NCI-H2081 (cell line): ENCODE measurements around the gene FOXI2.
A peak's percentile ranks its signal among the peaks of the same experiment; 100 is the strongest.

Experiments
- DNase-seq, 2 experiments: peaks; one replicate each; lab custom pipeline; 2025; lab: John Stamatoyannopoulos, UW

FOXI2 gene

DNA sequence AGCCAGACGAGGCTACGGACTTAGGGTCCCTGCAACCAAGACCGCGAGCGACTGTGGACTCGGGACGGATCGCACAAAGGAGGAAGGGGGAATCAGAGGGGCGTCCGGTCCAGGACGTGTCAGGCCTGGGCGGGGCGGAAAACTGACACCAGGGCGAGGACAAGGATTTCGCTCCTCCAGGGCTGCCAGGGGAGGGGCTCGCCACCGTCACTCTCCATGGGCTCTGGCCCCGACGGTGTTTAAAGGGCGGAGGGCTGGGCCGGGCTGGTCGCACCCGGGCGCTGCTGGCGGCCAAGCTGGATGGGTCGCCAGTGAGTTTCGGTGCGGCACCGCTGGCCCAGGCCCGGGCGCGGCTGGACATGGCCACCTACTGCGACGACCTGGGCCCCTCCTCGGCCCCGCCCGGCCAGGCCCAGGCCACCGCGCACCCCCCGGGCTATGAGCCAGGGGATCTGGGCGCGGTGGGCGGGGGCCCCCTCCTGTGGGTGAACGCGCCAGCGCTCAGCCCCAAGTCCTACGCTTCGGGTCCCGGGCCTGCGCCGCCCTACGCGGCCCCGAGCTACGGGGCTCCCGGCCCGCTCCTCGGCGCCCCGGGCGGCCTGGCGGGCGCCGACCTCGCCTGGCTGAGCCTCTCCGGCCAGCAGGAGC, at the start of gene FOXI2:
FOXI2 (plus strand) TSS at position 271 of the 648 bp plus-strand sequence; CDS start at position 360, 89 bp downstream.
- DNase-seq: no peak

DNA sequence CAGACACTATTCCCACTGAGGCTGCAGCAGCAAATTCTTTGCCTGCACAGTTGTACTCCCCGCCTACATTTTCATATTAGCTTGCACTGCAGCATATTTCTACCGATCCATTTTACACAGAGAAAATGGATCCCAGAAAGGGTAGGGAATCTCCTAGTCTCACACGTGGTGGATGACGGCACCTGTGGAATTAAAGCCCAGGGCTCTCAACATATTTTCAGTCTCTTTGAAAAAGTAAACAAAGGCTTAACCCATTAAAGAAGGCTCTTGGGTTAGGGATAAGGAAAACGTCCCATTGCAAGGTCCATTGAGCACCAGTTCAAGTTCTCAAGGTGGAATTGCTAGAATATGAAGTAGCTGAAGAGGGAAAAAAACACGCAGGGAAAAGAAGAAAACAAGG, 49.4 kb upstream of the FOXI2 start:
- no peak for DNase-seq

DNA sequence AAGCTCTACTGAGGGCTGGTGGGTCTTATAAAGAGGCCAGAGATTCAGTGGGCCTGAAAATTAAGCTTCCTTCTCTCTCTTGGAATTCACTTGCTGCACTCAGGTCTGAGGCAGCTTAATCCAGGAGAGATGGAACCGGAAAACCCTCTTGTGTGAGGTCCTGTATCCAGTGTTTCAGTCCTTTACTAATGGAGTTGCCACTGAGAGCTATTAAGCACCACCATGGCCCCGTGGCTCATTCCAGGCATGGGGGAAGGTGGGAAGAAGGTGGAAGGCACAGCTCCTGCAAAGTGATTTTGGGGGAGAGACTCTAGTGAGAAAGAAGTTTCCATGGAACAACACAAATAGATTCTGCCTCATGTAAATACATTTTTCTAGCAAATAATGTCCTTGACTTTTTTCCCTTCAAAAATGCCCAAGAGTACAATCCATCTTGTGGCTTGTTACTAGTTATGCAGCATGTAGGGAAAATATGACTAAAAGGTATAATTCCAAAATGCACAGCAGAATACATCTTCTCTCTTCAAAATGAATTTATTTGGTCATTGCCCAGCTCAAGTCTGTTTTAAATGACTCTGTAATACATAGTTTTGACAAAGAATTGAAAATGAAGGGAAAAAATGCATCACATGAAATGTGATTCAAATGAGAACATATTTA, 46.7 kb upstream of the FOXI2 start:
- no peak for DNase-seq

GRCh38 chr10:127694580-127695193, 42.3 kb upstream of the FOXI2 start:
- DNase-seq: peak; percentile 5 to 10

- no peak for DNase-seq
Observed at GRCh38 chr10:127695431-127695830, 41.6 kb upstream of the FOXI2 start.

GRCh38 chr10:127698886-127699285, 38.1 kb upstream of the FOXI2 start:
- no peak for DNase-seq

- no peak for DNase-seq
Observed at GRCh38 chr10:127699311-127699710, 37.7 kb upstream of the FOXI2 start.

- no peak for DNase-seq
Observed at GRCh38 chr10:127702271-127702670, 34.7 kb upstream of the FOXI2 start.

DNA sequence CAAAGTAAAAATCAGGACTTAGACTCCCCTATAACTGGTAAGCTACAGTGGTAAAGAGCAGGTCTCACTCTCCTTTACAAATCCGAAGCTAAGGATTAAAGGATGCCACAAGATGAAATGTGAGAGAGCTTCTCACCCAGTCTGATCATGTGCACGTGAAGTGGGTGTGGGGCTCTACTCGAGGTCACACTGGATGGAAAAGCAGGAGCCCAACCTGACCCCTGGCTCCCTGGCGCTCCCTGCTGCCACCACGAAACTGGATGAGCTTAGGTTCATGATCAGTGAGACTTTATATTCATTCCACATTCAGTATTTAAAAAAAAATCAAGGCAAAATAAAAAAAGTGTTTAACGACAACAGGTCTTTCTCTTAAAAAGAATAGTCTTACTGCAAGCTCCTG, 21.7 kb upstream of the FOXI2 start:
- DNase-seq: no peak

- DNase-seq: peak in 1 of 2 experiments; percentile 5
Observed at GRCh38 chr10:127715782-127716378, 21.1 kb upstream of the FOXI2 start.

DNA sequence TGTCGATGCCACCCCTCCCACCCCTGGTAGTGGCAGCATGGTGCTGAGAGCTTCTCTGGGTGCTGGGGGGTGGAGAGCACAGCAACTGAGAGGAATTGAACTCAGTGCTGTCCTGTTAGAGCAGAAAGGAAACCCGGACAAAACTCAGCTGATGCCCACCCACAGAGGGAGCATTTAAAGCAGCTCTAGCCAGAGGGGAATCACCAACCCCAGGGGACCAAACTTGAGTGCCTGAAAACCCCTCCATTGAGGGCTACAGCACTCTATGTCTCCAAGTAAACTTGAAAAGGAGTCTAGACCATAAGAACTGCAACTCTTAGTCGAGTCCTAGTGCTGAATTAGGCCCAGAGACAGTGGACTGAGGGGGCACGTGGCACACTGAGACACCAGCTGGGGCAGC, 16.8 kb upstream of the FOXI2 start:
- DNase-seq: no peak

- DNase-seq: no peak
Observed at GRCh38 chr10:127720903-127721302, 16.1 kb upstream of the FOXI2 start.

- DNase-seq: no peak
Observed at GRCh38 chr10:127734753-127735152, 2.2 kb upstream of the FOXI2 start.

GRCh38 chr10:127735156-127735555, 1.8 kb upstream of the FOXI2 start:
- DNase-seq: no peak

GRCh38 chr10:127735723-127736221, 1.2 kb upstream of the FOXI2 start:
- no peak for DNase-seq

- no peak for DNase-seq
Observed at GRCh38 chr10:127736222-127736914, 617 bp upstream of the FOXI2 start.

GRCh38 chr10:127737563-127738511, 852 bp downstream of the FOXI2 start:
- DNase-seq: no peak

DNA sequence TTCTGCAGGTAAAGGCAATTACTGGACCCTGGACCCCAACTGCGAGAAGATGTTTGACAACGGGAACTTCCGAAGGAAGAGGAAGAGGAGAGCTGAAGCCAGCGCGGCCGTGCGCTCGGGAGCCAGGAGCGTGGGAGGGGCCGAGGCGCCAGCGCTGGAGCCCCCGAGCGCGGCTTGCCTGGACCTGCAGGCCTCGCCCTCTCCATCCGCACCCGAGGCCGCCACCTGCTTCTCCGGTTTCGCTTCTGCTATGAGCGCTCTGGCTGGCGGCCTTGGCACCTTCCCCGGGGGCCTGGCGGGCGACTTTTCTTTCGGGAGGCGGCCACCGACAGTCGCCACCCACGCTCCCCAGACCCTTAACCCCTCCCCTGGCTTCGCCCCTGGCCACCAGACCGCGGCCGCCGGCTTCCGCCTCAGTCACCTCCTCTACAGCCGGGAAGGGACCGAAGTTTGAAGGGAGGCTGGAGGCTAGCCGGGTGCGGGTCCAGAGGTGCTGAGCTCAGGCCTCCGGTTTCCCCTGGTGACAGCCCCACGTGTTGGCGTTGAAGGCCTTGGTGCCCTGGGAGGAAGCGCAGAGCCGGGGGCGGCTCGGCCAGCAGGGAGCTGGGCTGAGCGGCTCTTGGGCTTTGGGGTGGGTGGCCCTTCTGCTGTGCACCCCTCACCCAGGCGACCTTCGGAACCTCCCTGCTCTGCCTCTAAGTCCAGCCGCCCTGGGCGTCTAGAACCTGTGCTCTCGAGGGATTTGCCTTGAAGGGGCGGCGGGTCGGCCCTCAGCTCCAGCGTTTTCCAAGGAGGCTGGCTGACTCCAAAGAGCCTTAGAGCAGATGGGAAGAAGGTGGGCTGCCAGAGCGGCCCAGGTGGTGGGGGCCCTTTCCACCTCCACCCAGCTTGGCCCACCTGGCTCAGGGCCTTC, 1.8 kb downstream of the FOXI2 start:
- no peak for DNase-seq

GRCh38 chr10:127739908-127740307, 2.9 kb downstream of the FOXI2 start:
- DNase-seq: no peak

DNA sequence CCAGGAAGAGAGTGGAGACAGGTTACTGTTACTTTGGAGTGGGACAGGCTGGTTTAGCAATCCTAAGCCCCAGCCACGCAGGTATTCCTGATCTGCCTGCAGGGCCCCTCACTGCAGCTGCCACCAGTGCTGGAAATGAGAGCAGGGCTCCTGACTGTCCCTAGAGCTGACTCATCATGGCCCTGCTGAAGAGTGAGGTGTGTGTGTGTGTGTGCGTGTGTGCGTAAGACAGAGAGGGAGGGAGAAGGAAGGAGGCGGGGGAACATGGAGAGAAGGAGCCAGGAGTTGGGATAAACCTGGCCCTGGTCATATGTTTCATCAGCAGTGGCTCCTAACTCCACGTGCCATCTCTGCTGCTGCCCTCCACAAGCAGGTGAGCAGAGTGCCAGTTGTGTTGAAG, 3.6 kb downstream of the FOXI2 start:
- DNase-seq: no peak
